GM12878 (cell line): ENCODE results near the gene PRRG1. TPM values are rescaled to one million over a fixed set of nuclear protein-coding genes. Genes with fewer than 3 reads are reported as not detected.

Experiments
- ATAC-seq: fragments of 200-7000 bp; cut with Tn5 transposase; 3 replicates; pipeline ENCODE4 v1.9.1; 2020; ENCODE audit warnings: mild to moderate bottlenecking, moderate library complexity
- BruUV-seq: library from RNA; stranded (reverse); fragments of 400-500 nt; replicated peaks from 2 replicates; lab custom pipeline; 2021; lab: Mats Ljungman, UMichigan
- CTCF ChIA-PET: fragments of 300-600 bp; sonication (Branson Sonifier 250); formaldehyde crosslinking; extraction: SDS; loops from one replicate; lab custom pipeline; 2021; ENCODE audit warnings: inconsistent platforms; lab: Yijun Ruan, JAX
- POLR2A ChIA-PET: fragments of 350-600 bp; formaldehyde crosslinking; extraction: SDS; loops from one replicate; lab custom pipeline; 2021; ENCODE audit warnings: inconsistent platforms; lab: Charles Lee
- RAD21 ChIA-PET: fragments of 300-600 bp; sonication (Branson Sonifier 250); formaldehyde crosslinking; loops from one replicate; lab custom pipeline; 2023; ENCODE audit warnings: antibody characterized with exemption; ENCODE audit not compliant: unreplicated experiment; lab: Charles Lee
- SMC1A ChIA-PET: fragments of 300-600 bp; sonication (Branson Sonifier 250); formaldehyde crosslinking; loops from one replicate; lab custom pipeline; 2023; ENCODE audit not compliant: unreplicated experiment, uncharacterized antibody; lab: Charles Lee
- DNase-seq: peaks from one replicate; pipeline ENCODE4 v3.0.0-alpha.2; 2011; ENCODE audit warnings: low read depth, low spot score
- FAIRE-seq: peaks from 3 replicates; lab custom pipeline; 2011; peaks lifted over from hg19 to GRCh38; lab: Jason Lieb, UNC
- H2AFZ ChIP-seq: 2 replicates; pipeline ENCODE4 v1.6.0; 2011; ENCODE audit warnings: low read depth, low read length, control low read depth; ENCODE audit not compliant: control insufficient read depth
- H3K27ac ChIP-seq: 2 replicates; pipeline ENCODE4 v1.5.1; 2011; ENCODE audit warnings: control low read depth; ENCODE audit not compliant: control insufficient read depth, insufficient read depth
- H3K27me3 ChIP-seq, 2 experiments: replicated peaks in 1 of 2; 2 replicates each; pipeline versions ENCODE4 v1.6.0 to v1.6.1; 2011; ENCODE audit warnings: low read length in 1 of 2; ENCODE audit not compliant: control insufficient read depth in 2 of 2, insufficient read depth in 2 of 2
- H3K36me3 ChIP-seq, 2 experiments: 2 replicates each; pipeline ENCODE4 v1.5.1; 2011; ENCODE audit warnings: low read length in 1 of 2; ENCODE audit not compliant: control insufficient read depth in 2 of 2, insufficient read depth in 2 of 2
- H3K4me1 ChIP-seq: 2 replicates; pipeline ENCODE4 v1.6.1; 2011; ENCODE audit warnings: mild to moderate bottlenecking, low read length, moderate library complexity, mixed read lengths; ENCODE audit not compliant: control insufficient read depth, insufficient read depth
- H3K4me2 ChIP-seq: 2 replicates; pipeline ENCODE4 v1.6.0; 2011; ENCODE audit warnings: control low read depth; ENCODE audit not compliant: control insufficient read depth, insufficient read depth
- H3K4me3 ChIP-seq: fragments of 200-600 bp; sonication (generic); 2 replicates; pipeline ENCODE4 v1.5.1; 2016
- H3K79me2 ChIP-seq: 2 replicates; pipeline ENCODE4 v1.6.0; 2011; ENCODE audit warnings: low read length; ENCODE audit not compliant: control insufficient read depth, insufficient read depth
- H3K9ac ChIP-seq: 2 replicates; pipeline ENCODE4 v1.8.0; 2011; ENCODE audit warnings: low read length, control low read depth, mixed read lengths; ENCODE audit not compliant: control insufficient read depth, insufficient read depth
- H3K9me3 ChIP-seq: replicated peaks from 3 replicates; pipeline ENCODE4 v1.5.1; 2011; ENCODE audit warnings: mild to moderate bottlenecking, low read length; ENCODE audit not compliant: control insufficient read depth, insufficient read depth
- H4K20me1 ChIP-seq: 2 replicates; pipeline ENCODE4 v1.6.0; 2011; ENCODE audit not compliant: control insufficient read depth, insufficient read depth
- CREB1 ChIP-seq: IDR thresholded peaks from 2 replicates; pipeline ENCODE4 v1.6.1; 2012; ENCODE audit warnings: low read depth, mild to moderate bottlenecking, inconsistent platforms
- CUX1 ChIP-seq: IDR thresholded peaks from 2 replicates; pipeline ENCODE4 v1.6.1; 2012; ENCODE audit warnings: improper control_type of control experiment, low read depth, low read length; ENCODE audit not compliant: insufficient replicate concordance
- EGR1 ChIP-seq, 2 experiments: IDR thresholded peaks; 1 replicate in 1 of 2; 2 replicates in 1 of 2; pipeline ENCODE4 v1.6.1; 2011 to 2012; ENCODE audit warnings: low read depth in 2 of 2, low read length in 2 of 2, borderline replicate concordance in 1 of 2, mild to moderate bottlenecking in 1 of 2, moderate library complexity in 1 of 2
- EP300 ChIP-seq, 2 experiments: fragments of 150-350 bp in 1 of 2; IDR thresholded peaks; 2 replicates each; pipeline ENCODE4 v1.6.1; 2011 to 2012; ENCODE audit warnings: low read depth in 2 of 2, low read length in 2 of 2, borderline replicate concordance in 1 of 2, improper control_type of control experiment in 1 of 2, inconsistent platforms in 1 of 2; ENCODE audit not compliant: control insufficient read depth in 1 of 2
- ESRRA ChIP-seq: IDR thresholded peaks from 2 replicates; pipeline ENCODE4 v1.6.1; 2012; ENCODE audit warnings: mild to moderate bottlenecking, low read length, improper control_type of control experiment
- GABPA ChIP-seq: IDR thresholded peaks from 2 replicates; pipeline ENCODE4 v1.6.1; 2014; ENCODE audit warnings: antibody characterized with exemption, low read depth, mild to moderate bottlenecking, inconsistent platforms
- MYC ChIP-seq: IDR thresholded peaks from 2 replicates; pipeline ENCODE4 v1.6.1; 2011; ENCODE audit warnings: mild to moderate bottlenecking, low read length, moderate library complexity, inconsistent platforms; ENCODE audit not compliant: insufficient read depth, insufficient replicate concordance, insufficient read length, severe bottlenecking
- NBN ChIP-seq: fragments of 450-650 bp; IDR thresholded peaks from 2 replicates; pipeline ENCODE4 v1.6.1; 2016
- PKNOX1 ChIP-seq: fragments of 450-650 bp; IDR thresholded peaks from 2 replicates; pipeline ENCODE4 v1.6.1; 2016; ENCODE audit warnings: mild to moderate bottlenecking
- PML ChIP-seq: IDR thresholded peaks from 2 replicates; pipeline ENCODE4 v1.6.1; 2012; ENCODE audit warnings: low read length, inconsistent platforms
- POLR2AphosphoS5 ChIP-seq: IDR thresholded peaks from 2 replicates; pipeline ENCODE4 v1.6.1; 2011; ENCODE audit warnings: mild to moderate bottlenecking, low read length, inconsistent platforms
- SIX5 ChIP-seq: IDR thresholded peaks from 2 replicates; pipeline ENCODE4 v1.6.1; 2011; ENCODE audit warnings: mild to moderate bottlenecking, low read depth, low read length, moderate library complexity; ENCODE audit not compliant: severe bottlenecking
- SUZ12 ChIP-seq: fragments of 200-600 bp; sonication (generic); IDR thresholded peaks from one replicate; pipeline ENCODE4 v1.6.1; 2018; ENCODE audit warnings: antibody characterized with exemption, mild to moderate bottlenecking; ENCODE audit not compliant: unreplicated experiment
- TARDBP ChIP-seq: IDR thresholded peaks from 2 replicates; pipeline ENCODE4 v1.6.1; 2016; ENCODE audit warnings: borderline replicate concordance
- WRNIP1 ChIP-seq: IDR thresholded peaks from 2 replicates; pipeline ENCODE4 v1.6.1; 2011; ENCODE audit warnings: low read depth, low read length, improper control_type of control experiment, borderline replicate concordance
- ZBTB33 ChIP-seq: fragments of 450-650 bp; IDR thresholded peaks from 2 replicates; pipeline ENCODE4 v1.6.1; 2017; ENCODE audit warnings: mild to moderate bottlenecking
- WGBS: methylation state at CpG from one replicate; pipeline ENCODE4 v1.1.6; 2016; ENCODE audit warnings: low lambda C conversion rate; ENCODE audit not compliant: insufficient replicate concordance, insufficient coverage; ENCODE audit errors: missing lambda C conversion rate; 5-methylcytosine and 5-hydroxymethylcytosine counted together
- in situ Hi-C: fragments of 300-500 bp; cut with MboI; formaldehyde crosslinking; loops from 9 replicates; pipeline ENCODE4 v1.14.3; 2018; ENCODE audit warnings: mixed read lengths
- intact Hi-C: fragments of 100-400 bp; cut with micrococcal nuclease; formaldehyde crosslinking; loops from one replicate; pipeline ENCODE4 v1.14.2; 2022; ENCODE audit not compliant: unreplicated experiment
- polyA plus RNA-seq, 11 experiments: library from polyadenylated mRNA; depleted of rRNA in 4 of 11; unstranded in 6 of 11; stranded (reverse) in 5 of 11; fragments of >200 nt; fragmentation: Nextera tagmentation in 4 of 11; fragmentation: Illumina TruSeq in 1 of 11; extraction: Ambion mirVana in 4 of 11; extraction: Trizol in 1 of 11; gene quantifications; 1 replicate in 1 of 11; 2 replicates in 10 of 11; pipeline versions ENCODE4 v1.2.1 to v1.2.3, GENCODE V29; 2011 to 2016; ENCODE audit warnings: inconsistent platforms in 2 of 11, missing spikeins in 2 of 11, low read depth in 1 of 11
- total RNA-seq, 4 experiments: library from RNA; depleted of rRNA in 3 of 4; stranded (reverse); fragments of >200 nt in 3 of 4; fragmentation: Illumina TruSeq in 1 of 4; extraction: Trizol in 1 of 4; gene quantifications; 2 replicates each; pipeline versions ENCODE4 v1.2.1 to v1.2.3, GENCODE V29; 2013 to 2021

Gene PRRG1
- total and polyA plus RNA-seq, 10 of the 15 experiments (the other 5 are each of a cell fraction or from before 2014, with no cell fraction given), result not detected

GRCh38 chrX:37405956-37406355 lies 56.8 kb downstream of the PRRG1 start:
- DNase-seq, result no peak
- Histone ChIP-seq H3K4me1 (no peaks in the 10 kb centered on the region), H2AFZ (no peak overlapping the region), H3K4me3 (no peak overlapping the region), H3K36me3 (no peaks in the 10 kb centered on the region), H3K9me3 (no peaks in the 10 kb centered on the region), H4K20me1 (no peaks in the 10 kb centered on the region), H3K27me3 (no peaks in the 10 kb centered on the region), H3K4me2 (no peak overlapping the region), H3K9ac (no peak overlapping the region), H3K79me2 (no peaks in the 10 kb centered on the region), H3K27ac (no peak overlapping the region)
- ChIA-PET CTCF (no interaction called here), RAD21 (no interaction called here), POLR2A (no interaction called here), SMC1A (interaction anchor here (1.0 kb wide), 1 partner anchor 11 kb away, joined by 3 read pairs; no protein-coding TSS in a partner anchor)
- no peak for ATAC-seq
- no peak for FAIRE-seq
- in situ Hi-C loops (no loop called here), intact Hi-C loops (no loop called here)
- BruUV-seq, result no TSS peak
- WGBS, result 0% methylated on average over 1 of the region's 1 CpG
- TF ChIP-seq ZBTB33, result no peak
- no peak for TF ChIP-seq POLR2AphosphoS5
- TF ChIP-seq ESRRA, result no peak
- no peak for TF ChIP-seq CREB1
- TF ChIP-seq SIX5, result no peak
- no peak for TF ChIP-seq GABPA
- no peak for TF ChIP-seq WRNIP1
- TF ChIP-seq NBN, result no peak
- no peak for TF ChIP-seq MYC
- no peak for TF ChIP-seq CUX1
- no peak for TF ChIP-seq SUZ12
- no peak for TF ChIP-seq EP300 (IDR thresholded peaks at IDR 0.05; ENCODE audit: borderline replicate concordance in 1 of 2, control insufficient read depth in 1 of 2, low read depth in 2 of 2, low read length in 2 of 2)
- TF ChIP-seq PKNOX1, result no peak
- no peak for TF ChIP-seq TARDBP
- TF ChIP-seq PML, result no peak
- no peak for TF ChIP-seq EGR1 (IDR thresholded peaks at IDR 0.05; ENCODE audit: borderline replicate concordance in 1 of 2, low read depth in 2 of 2, low read length in 2 of 2)
